Breast epithelium (tissue), 4 donors: ENCODE results near the gene LGALSL. TPM values are rescaled to one million over a fixed set of nuclear protein-coding genes. Genes with fewer than 3 reads are reported as not detected.

ENCODE experiments used
- DNase-seq, 2 donors: peaks; one replicate each; pipeline ENCODE4 v3.0.0-alpha.2; 2019; ENCODE audit warnings: low spot score in 2 of 2
- H3K27ac ChIP-seq, 2 donors: fragments of 200-600 bp; sonication (generic) in 1 of 2; one replicate each; pipeline ENCODE4 v1.5.1; 2016 to 2019; ENCODE audit warnings: mild to moderate bottlenecking in 1 of 2
- H3K27me3 ChIP-seq, 2 donors: fragments of 200-600 bp; sonication (generic) in 1 of 2; one replicate each; pipeline versions ENCODE4 v1.5.1 to v1.6.0; 2017 to 2019; ENCODE audit warnings: control low read depth in 1 of 2, mild to moderate bottlenecking in 1 of 2
- H3K36me3 ChIP-seq: fragments of 200-600 bp; one replicate; pipeline ENCODE4 v1.5.1; 2019
- H3K4me1 ChIP-seq, 2 donors: fragments of 200-600 bp; sonication (generic); one replicate each; pipeline ENCODE4 v1.5.1; 2016 to 2019; ENCODE audit warnings: control low read depth in 1 of 2
- H3K4me3 ChIP-seq, 3 donors: fragments of 200-600 bp; sonication (generic); 1 replicate in 2 of 3; 2 replicates in 1 of 3; pipeline ENCODE4 v1.5.1; 2016 to 2019; ENCODE audit warnings: mild to moderate bottlenecking in 3 of 3, moderate library complexity in 2 of 3
- H3K9me3 ChIP-seq, 2 donors: fragments of 200-600 bp; sonication (generic) in 1 of 2; one replicate each; pipeline ENCODE4 v1.5.1; 2016 to 2019; ENCODE audit warnings: control low read depth in 1 of 2
- POLR2A ChIP-seq: fragments of 450-650 bp; IDR thresholded peaks from one replicate; pipeline ENCODE4 v1.6.1; 2016; ENCODE audit warnings: antibody characterized with exemption, mild to moderate bottlenecking, moderate library complexity
- POLR2AphosphoS5 ChIP-seq, 3 donors: sonication (generic); formaldehyde crosslinking; IDR thresholded peaks; one replicate each; pipeline ENCODE4 v1.6.1; 2017; ENCODE audit warnings: antibody characterized with exemption in 3 of 3
- intact Hi-C: fragments of 100-400 bp; cut with DNase I; formaldehyde crosslinking; loops from one replicate; pipeline ENCODE4 v1.15.1; 2023; ENCODE audit warnings: low total_unique reads
- total RNA-seq, 3 donors: library from RNA; depleted of rRNA; stranded (reverse); fragments of >200 nt; gene quantifications; one replicate each; pipeline ENCODE4 v1.1.0, GENCODE V29; 2016
- TF ChIP-seq, protein P1 (sequence below), 3 donors: fragments of 450-650 bp; IDR thresholded peaks; one replicate each; pipeline ENCODE4 v1.5.1; 2016 to 2017; ENCODE audit warnings: antibody characterized with exemption in 3 of 3, mild to moderate bottlenecking in 3 of 3, moderate library complexity in 3 of 3

LGALSL gene
- total RNA-seq, 3 donors from 2014 or later = 9.4 to 16.7 (median 16.5) TPM

DNA sequence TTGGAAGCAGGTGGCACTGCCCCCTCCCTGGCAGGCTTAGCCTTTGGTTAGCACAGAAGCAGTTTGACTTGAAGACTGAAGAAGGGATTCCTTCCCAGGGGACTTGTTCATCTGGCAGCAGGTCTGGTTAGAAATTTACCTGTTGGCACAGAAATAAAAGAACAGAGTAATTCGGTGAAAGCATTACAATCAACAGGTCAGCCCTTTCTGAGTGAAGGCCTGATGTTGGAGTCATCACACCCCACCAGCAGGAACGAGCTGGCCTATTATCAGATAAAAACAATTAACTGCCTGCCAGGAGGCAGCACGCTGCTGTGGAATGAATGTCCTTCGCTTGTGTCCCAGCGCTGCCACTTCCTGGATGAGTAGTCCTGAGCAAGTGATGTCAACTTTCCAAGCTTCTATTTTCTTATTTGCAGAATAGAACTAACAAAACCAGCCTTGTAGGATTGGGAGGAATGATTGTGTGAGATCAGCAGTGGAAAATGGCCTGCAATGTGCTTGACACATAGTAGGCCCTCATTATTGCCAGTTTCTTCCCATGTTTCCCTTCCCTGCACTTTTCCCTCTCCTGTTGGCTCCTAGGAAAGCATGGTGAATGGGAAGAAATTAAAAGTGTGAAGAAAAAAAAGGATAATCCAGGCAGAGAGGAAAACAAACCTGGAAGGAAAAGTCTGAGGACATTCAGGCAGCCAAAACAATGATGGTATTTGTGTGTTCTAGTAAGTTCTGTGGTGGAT lies 29.0 kb downstream of the LGALSL start:
- Histone ChIP-seq H3K4me1 (peaks cover 0 to 3% of the 10 kb centered on the region in 2 donors), H3K9me3 (no peaks in the 10 kb centered on the region), H3K27ac (peak overlapping the region; percentile 53 to 71), H3K27me3 (no peaks in the 10 kb centered on the region), H3K4me3 (no peak overlapping the region), H3K36me3 (no peaks in the 10 kb centered on the region)
- intact Hi-C loops = loop anchor here (10.0 kb wide), 1 partner anchor 148 kb away; no protein-coding TSS in a partner anchor
- TF ChIP-seq POLR2A (no peak), POLR2AphosphoS5 (IDR thresholded peaks at IDR 0.05) (peak in 1 of 3 donors; percentile 33)
- peak; percentile 65 to 86 for DNase-seq

DNA sequence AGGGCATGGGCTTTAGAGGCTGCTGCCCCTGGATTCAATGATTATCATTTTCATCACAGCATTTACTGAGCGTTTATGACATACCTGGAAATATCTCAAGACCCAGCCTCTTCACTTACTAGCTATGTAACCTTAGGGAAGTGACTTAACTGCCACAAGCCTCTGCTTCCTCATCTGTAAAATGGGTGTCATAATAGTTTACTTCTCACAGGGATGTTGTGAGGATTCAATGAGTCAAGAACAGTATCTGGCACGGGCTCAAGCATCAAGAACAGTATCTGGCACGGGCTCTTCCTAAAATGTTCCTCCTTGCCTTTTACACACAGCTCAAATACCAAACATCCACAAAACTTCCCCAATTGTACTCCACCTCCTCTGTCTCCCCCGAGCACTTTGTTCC lies 31.4 kb downstream of the LGALSL start:
- H3K4me3 ChIP-seq = no peak overlapping the region
- no peaks in the 10 kb centered on the region for H3K9me3 ChIP-seq
- TF ChIP-seq, protein P1, sequence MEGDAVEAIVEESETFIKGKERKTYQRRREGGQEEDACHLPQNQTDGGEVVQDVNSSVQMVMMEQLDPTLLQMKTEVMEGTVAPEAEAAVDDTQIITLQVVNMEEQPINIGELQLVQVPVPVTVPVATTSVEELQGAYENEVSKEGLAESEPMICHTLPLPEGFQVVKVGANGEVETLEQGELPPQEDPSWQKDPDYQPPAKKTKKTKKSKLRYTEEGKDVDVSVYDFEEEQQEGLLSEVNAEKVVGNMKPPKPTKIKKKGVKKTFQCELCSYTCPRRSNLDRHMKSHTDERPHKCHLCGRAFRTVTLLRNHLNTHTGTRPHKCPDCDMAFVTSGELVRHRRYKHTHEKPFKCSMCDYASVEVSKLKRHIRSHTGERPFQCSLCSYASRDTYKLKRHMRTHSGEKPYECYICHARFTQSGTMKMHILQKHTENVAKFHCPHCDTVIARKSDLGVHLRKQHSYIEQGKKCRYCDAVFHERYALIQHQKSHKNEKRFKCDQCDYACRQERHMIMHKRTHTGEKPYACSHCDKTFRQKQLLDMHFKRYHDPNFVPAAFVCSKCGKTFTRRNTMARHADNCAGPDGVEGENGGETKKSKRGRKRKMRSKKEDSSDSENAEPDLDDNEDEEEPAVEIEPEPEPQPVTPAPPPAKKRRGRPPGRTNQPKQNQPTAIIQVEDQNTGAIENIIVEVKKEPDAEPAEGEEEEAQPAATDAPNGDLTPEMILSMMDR (IDR thresholded peaks at IDR 0.05) = no peak
- TF ChIP-seq POLR2AphosphoS5 (IDR thresholded peaks at IDR 0.05) = no peak
- TF ChIP-seq POLR2A = no peak
- peak overlapping the region in 1 of 2 donors; percentile 2 for H3K27ac ChIP-seq
- H3K27me3 ChIP-seq = no peaks in the 10 kb centered on the region
- intact Hi-C loops = loop anchor here (10.0 kb wide), 1 partner anchor 151 kb away; no protein-coding TSS in a partner anchor
- H3K4me1 ChIP-seq = peaks cover 0 to 3% of the 10 kb centered on the region in 2 donors
- DNase-seq = no peak
- no peaks in the 10 kb centered on the region for H3K36me3 ChIP-seq

DNA sequence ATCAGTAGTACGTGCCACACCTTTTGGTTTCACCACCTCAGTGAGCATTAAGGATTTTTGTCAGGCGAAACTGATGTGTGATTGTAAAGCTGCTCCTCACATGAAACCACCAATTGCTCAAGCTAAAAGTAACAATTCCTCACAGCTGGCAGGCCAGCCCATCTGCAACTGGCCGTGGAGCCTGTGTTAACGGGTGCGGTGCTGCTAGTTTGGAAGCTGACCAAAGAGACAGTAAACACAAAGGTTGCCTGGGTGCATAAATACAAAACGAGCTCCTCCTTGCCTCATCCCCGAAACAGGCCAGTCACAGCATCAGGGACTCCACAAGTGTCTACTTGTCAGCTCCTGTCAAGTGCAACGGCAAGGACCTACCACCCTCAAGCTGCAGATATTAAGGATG lies 32.0 kb downstream of the LGALSL start:
- Histone ChIP-seq H3K27me3 (no peaks in the 10 kb centered on the region), H3K9me3 (no peaks in the 10 kb centered on the region), H3K4me3 (no peak overlapping the region), H3K4me1 (peaks cover 0 to 3% of the 10 kb centered on the region in 2 donors), H3K27ac (peak overlapping the region in 1 of 2 donors; percentile 2), H3K36me3 (no peaks in the 10 kb centered on the region)
- intact Hi-C loops = loop anchor here (10.0 kb wide), 1 partner anchor 151 kb away; no protein-coding TSS in a partner anchor
- DNase-seq = peak in 1 of 2 donors; percentile 29
- TF ChIP-seq POLR2AphosphoS5 (IDR thresholded peaks at IDR 0.05) (no peak), POLR2A (no peak)
- TF ChIP-seq, protein P1 (IDR thresholded peaks at IDR 0.05) = no peak

DNA sequence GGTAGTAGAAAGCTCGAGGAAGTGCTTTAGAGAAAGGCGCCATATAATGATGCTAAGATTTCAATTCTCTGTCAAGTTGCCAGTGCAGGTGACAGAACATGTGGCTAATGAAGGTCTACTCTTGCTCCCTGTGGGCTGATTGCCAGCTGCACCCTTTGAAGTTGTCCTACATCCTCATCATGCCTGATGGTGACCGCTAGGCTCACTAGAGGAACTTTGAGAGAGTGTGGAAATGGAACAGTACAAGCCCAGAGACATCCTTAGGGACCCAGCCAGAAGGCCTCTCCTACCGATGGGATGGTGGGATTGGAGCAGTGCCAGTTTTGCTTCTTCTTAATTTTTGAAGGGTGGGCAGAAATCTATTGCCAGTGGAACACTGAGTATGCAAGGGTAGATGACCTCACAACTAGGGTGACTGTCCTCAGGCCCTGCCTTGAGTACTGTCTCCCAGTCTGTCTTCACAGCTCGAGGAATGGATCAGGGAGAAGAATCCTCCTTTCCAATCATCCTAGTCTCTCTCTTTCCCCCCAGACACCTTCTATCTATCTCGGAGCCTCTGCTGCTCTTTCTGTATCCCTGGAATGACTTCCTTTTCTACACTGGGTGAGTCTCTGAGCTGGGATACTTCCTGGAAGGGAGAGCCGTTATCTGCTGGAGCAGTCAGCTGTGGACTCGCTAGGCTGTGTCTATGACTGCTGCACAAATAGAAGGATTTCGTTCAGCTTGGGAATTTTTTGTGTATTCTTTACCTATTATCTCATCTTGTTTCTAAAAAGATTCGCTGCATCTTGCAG lies 33.5 kb downstream of the LGALSL start:
- DNase-seq = no peak
- TF ChIP-seq, protein P1 (IDR thresholded peaks at IDR 0.05) = no peak
- TF ChIP-seq POLR2AphosphoS5 (IDR thresholded peaks at IDR 0.05) (no peak), POLR2A (no peak)
- H3K9me3 ChIP-seq = no peaks in the 10 kb centered on the region

DNA sequence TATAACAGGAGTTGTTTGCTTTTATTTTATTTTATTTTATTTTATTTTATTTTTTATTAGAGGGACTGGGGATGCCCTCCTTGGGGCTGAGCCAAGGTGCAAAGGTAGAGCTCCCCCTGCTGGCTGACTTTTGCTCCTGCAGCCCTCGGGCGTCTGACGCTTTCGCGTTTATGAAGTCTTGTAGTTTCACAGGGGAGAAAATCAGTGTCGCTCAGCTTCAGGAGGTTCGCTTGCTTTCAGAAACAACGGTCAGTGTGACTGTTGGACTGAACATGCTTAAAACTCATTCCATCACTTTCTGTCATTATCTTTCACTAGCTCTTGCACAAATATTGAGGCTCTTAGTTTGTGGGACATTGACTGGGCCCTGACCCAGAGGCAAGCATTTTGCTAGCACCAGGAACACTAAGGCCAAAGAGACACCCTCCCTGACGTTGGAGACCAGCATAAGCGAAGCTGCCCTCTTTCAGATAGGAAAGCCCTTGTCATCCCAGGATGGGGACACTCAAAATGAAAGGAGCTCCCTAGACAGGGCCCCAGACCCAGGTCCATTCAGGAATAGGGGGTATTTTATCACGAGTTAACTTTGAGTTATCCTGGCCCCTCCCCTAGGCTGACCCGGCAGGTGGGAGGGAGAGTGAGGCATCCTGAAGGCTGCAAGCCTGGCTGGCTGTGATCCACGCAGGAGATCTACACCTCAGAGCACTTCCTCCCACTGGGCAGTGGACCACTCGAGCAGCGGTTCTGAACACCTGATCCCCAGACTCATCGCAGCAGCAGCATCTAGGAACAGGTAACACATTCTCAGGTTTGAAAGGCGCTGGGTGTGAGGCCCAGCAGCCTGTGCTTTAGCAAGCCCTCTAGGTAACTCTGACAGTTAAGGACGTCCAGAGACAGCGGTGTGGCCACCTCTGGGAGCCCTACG lies 34.4 kb downstream of the LGALSL start:
- Histone ChIP-seq H3K4me1 (no peaks in the 10 kb centered on the region), H3K27me3 (no peaks in the 10 kb centered on the region), H3K4me3 (no peak overlapping the region), H3K9me3 (no peaks in the 10 kb centered on the region), H3K27ac (no peak overlapping the region), H3K36me3 (no peaks in the 10 kb centered on the region)
- intact Hi-C loops = loop anchor here (10.0 kb wide), 1 partner anchor 154 kb away; no protein-coding TSS in a partner anchor
- peak; percentile 37 to 65 for DNase-seq
- TF ChIP-seq, protein P1 (IDR thresholded peaks at IDR 0.05) = peak; percentile 77 to 94 (median 89)
- TF ChIP-seq POLR2AphosphoS5 (IDR thresholded peaks at IDR 0.05) (peak in 1 of 3 donors; percentile 33), POLR2A (no peak)

More for the DNA sequence above, 33.5 kb downstream of the LGALSL start:
- no peak overlapping the region for H3K27ac ChIP-seq
- peaks cover 0 to 3% of the 10 kb centered on the region in 2 donors for H3K4me1 ChIP-seq
- H3K4me3 ChIP-seq = no peak overlapping the region
- H3K36me3 ChIP-seq = no peaks in the 10 kb centered on the region
- intact Hi-C loops = loop anchor here (10.0 kb wide), 1 partner anchor 153 kb away; no protein-coding TSS in a partner anchor
- no peaks in the 10 kb centered on the region for H3K27me3 ChIP-seq
